BE2C (cell line): ENCODE results near the gene ARHGAP6.

ENCODE experiments used
- DNase-seq: peaks from one replicate; pipeline ENCODE4 v3.0.0-alpha.2; 2020
- H3K27me3 ChIP-seq: fragments of 250-450 bp; sonication (Bioruptor Pico); 2 replicates; pipeline ENCODE4 v1.5.1; 2020; ENCODE audit warnings: mild to moderate bottlenecking
- H3K36me3 ChIP-seq: fragments of 250-450 bp; sonication (Bioruptor Pico); 2 replicates; pipeline ENCODE4 v1.5.1; 2020; ENCODE audit warnings: mild to moderate bottlenecking
- H3K4me1 ChIP-seq: fragments of 250-450 bp; sonication (Bioruptor Pico); 2 replicates; pipeline ENCODE4 v1.5.1; 2020
- H3K4me3 ChIP-seq: 2 replicates; pipeline ENCODE4 v1.5.1; 2011; ENCODE audit warnings: low read depth, low read length
- H3K9me3 ChIP-seq: fragments of 250-450 bp; sonication (Bioruptor Pico); 2 replicates; pipeline ENCODE4 v1.5.1; 2020
- TF ChIP-seq, protein P1 (sequence below): IDR thresholded peaks from 2 replicates; pipeline ENCODE4 v1.5.1; 2012; ENCODE audit warnings: mild to moderate bottlenecking, low read depth, low read length

Gene ARHGAP6

DNA sequence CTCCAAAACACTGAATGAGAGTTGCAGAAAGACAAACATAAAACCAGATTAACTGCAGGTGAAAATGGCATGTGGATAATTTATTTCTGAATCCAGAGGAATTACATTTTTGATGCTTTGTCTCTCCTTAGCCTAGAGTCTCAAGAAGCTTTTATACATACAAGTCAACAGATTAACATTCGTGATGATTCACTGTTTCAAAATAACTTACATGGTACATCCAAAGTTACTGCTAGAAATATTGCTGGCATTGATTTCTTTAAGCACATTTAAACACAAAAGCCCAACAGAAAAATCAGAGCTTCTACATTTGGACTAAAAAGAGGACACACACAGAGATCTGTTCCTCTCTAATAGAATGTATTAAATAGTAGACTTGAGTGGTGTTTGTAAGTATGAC, 266.9 kb downstream of the ARHGAP6 start:
- TF ChIP-seq, protein P1, sequence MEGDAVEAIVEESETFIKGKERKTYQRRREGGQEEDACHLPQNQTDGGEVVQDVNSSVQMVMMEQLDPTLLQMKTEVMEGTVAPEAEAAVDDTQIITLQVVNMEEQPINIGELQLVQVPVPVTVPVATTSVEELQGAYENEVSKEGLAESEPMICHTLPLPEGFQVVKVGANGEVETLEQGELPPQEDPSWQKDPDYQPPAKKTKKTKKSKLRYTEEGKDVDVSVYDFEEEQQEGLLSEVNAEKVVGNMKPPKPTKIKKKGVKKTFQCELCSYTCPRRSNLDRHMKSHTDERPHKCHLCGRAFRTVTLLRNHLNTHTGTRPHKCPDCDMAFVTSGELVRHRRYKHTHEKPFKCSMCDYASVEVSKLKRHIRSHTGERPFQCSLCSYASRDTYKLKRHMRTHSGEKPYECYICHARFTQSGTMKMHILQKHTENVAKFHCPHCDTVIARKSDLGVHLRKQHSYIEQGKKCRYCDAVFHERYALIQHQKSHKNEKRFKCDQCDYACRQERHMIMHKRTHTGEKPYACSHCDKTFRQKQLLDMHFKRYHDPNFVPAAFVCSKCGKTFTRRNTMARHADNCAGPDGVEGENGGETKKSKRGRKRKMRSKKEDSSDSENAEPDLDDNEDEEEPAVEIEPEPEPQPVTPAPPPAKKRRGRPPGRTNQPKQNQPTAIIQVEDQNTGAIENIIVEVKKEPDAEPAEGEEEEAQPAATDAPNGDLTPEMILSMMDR: no peak
- Histone ChIP-seq H3K4me3 (no peak overlapping the region), H3K27me3 (no peaks in the 10 kb centered on the region), H3K4me1 (no peaks in the 10 kb centered on the region), H3K36me3 (no peaks in the 10 kb centered on the region), H3K9me3 (no peaks in the 10 kb centered on the region)
- DNase-seq: no peak

DNA sequence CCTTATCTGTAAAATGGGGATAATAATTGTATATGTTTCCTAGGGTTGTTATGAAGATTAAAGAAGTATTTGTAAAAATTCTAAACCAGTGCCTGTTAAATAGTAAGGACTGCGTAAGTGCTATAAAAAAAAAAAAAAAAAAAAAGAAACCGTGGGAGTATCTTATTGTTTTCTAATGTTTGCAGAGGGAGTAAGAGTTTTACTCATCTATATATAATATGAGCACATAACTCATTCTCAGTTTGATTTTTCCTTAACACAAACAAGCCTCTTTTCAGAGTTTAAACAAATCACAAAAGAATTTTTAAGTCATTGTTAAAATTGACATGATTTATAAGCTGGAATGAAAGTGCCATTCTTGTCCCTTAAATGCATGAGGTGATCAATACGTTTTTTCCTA, 267.6 kb downstream of the ARHGAP6 start:
- no peak for DNase-seq
- no peaks in the 10 kb centered on the region for H3K36me3 ChIP-seq
- TF ChIP-seq, protein P1: no peak
- H3K4me1 ChIP-seq: no peaks in the 10 kb centered on the region
- H3K27me3 ChIP-seq: no peaks in the 10 kb centered on the region
- H3K4me3 ChIP-seq: no peak overlapping the region
- H3K9me3 ChIP-seq: no peaks in the 10 kb centered on the region

- H3K4me3 ChIP-seq: no peak overlapping the region
- no peaks in the 10 kb centered on the region for H3K27me3 ChIP-seq
- H3K9me3 ChIP-seq: no peaks in the 10 kb centered on the region
- TF ChIP-seq, protein P1: no peak
- no peak for DNase-seq
- H3K4me1 ChIP-seq: no peaks in the 10 kb centered on the region
- no peaks in the 10 kb centered on the region for H3K36me3 ChIP-seq
These were observed 268.0 kb downstream of the ARHGAP6 start for GRCh38 chrX:11397680-11398079.

- DNase-seq: no peak
- TF ChIP-seq, protein P1: no peak
- H3K9me3 ChIP-seq: no peaks in the 10 kb centered on the region
- H3K4me1 ChIP-seq: no peaks in the 10 kb centered on the region
- no peak overlapping the region for H3K4me3 ChIP-seq
- H3K36me3 ChIP-seq: no peaks in the 10 kb centered on the region
- H3K27me3 ChIP-seq: no peaks in the 10 kb centered on the region
These were observed 269.9 kb downstream of the ARHGAP6 start for GRCh38 chrX:11395859-11396258.

DNA sequence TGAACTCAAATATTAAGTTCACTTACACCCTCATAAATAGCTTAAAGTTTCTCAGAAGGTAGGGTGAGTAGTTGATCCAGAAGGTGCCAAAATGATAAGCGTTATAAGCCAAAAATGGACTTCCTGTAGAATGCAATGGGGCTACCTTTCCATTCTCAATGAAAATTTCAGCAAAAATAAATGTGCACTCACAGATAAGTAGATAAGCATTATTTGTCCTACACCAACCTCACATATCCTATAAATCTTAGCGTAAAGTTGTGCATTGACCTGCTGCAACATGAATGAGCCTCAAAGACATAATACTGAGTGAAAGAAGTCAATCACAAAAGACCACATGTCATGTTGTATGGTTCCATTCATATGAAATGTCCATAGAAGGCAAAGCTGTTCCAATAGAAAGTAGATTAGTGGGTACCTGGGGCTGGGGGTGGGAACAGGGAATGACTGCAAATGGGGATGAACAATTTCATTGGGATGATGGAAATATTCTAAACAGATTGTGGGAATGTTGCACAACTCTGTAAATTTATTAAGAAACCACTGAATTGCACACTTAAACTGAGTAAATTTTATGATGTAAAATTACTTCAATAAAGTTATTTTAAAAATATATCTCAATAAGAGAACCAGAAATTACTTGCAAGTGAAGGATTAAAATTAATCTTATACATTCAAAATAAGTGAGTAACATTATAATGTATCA, 271.6 kb downstream of the ARHGAP6 start:
- H3K27me3 ChIP-seq: no peaks in the 10 kb centered on the region
- no peaks in the 10 kb centered on the region for H3K36me3 ChIP-seq
- H3K4me1 ChIP-seq: no peaks in the 10 kb centered on the region
- H3K4me3 ChIP-seq: no peak overlapping the region
- no peak for DNase-seq
- no peaks in the 10 kb centered on the region for H3K9me3 ChIP-seq
- TF ChIP-seq, protein P1: no peak

GRCh38 chrX:11386812-11387211, 278.9 kb downstream of the ARHGAP6 start:
- Histone ChIP-seq H3K9me3 (no peaks in the 10 kb centered on the region), H3K27me3 (no peaks in the 10 kb centered on the region), H3K36me3 (no peaks in the 10 kb centered on the region), H3K4me3 (no peak overlapping the region), H3K4me1 (no peaks in the 10 kb centered on the region)
- TF ChIP-seq, protein P1: no peak
- no peak for DNase-seq
